GM12878 (cell line): ENCODE results near the gene BICRA. TPM values are rescaled to one million over a fixed set of nuclear protein-coding genes. Genes with fewer than 3 reads are reported as not detected.

Source experiments
- ATAC-seq: fragments of 200-7000 bp; cut with Tn5 transposase; 3 replicates; pipeline ENCODE4 v1.9.1; 2020; ENCODE audit warnings: mild to moderate bottlenecking, moderate library complexity
- BruUV-seq: library from RNA; stranded (reverse); fragments of 400-500 nt; replicated peaks from 2 replicates; lab custom pipeline; 2021; lab: Mats Ljungman, UMichigan
- CTCF ChIA-PET: fragments of 300-600 bp; sonication (Branson Sonifier 250); formaldehyde crosslinking; extraction: SDS; loops from one replicate; lab custom pipeline; 2021; ENCODE audit warnings: inconsistent platforms; lab: Yijun Ruan, JAX
- POLR2A ChIA-PET: fragments of 350-600 bp; formaldehyde crosslinking; extraction: SDS; loops from one replicate; lab custom pipeline; 2021; ENCODE audit warnings: inconsistent platforms; lab: Charles Lee
- RAD21 ChIA-PET: fragments of 300-600 bp; sonication (Branson Sonifier 250); formaldehyde crosslinking; loops from one replicate; lab custom pipeline; 2023; ENCODE audit warnings: antibody characterized with exemption; ENCODE audit not compliant: unreplicated experiment; lab: Charles Lee
- SMC1A ChIA-PET: fragments of 300-600 bp; sonication (Branson Sonifier 250); formaldehyde crosslinking; loops from one replicate; lab custom pipeline; 2023; ENCODE audit not compliant: unreplicated experiment, uncharacterized antibody; lab: Charles Lee
- DNase-seq: peaks from one replicate; pipeline ENCODE4 v3.0.0-alpha.2; 2011; ENCODE audit warnings: low read depth, low spot score
- FAIRE-seq: peaks from 3 replicates; lab custom pipeline; 2011; peaks lifted over from hg19 to GRCh38; lab: Jason Lieb, UNC
- H2AFZ ChIP-seq: 2 replicates; pipeline ENCODE4 v1.6.0; 2011; ENCODE audit warnings: low read depth, low read length, control low read depth; ENCODE audit not compliant: control insufficient read depth
- H3K27ac ChIP-seq: 2 replicates; pipeline ENCODE4 v1.5.1; 2011; ENCODE audit warnings: control low read depth; ENCODE audit not compliant: control insufficient read depth, insufficient read depth
- H3K27me3 ChIP-seq, 2 experiments: replicated peaks in 1 of 2; 2 replicates each; pipeline versions ENCODE4 v1.6.0 to v1.6.1; 2011; ENCODE audit warnings: low read length in 1 of 2; ENCODE audit not compliant: control insufficient read depth in 2 of 2, insufficient read depth in 2 of 2
- H3K36me3 ChIP-seq, 2 experiments: 2 replicates each; pipeline ENCODE4 v1.5.1; 2011; ENCODE audit warnings: low read length in 1 of 2; ENCODE audit not compliant: control insufficient read depth in 2 of 2, insufficient read depth in 2 of 2
- H3K4me1 ChIP-seq: 2 replicates; pipeline ENCODE4 v1.6.1; 2011; ENCODE audit warnings: mild to moderate bottlenecking, low read length, moderate library complexity, mixed read lengths; ENCODE audit not compliant: control insufficient read depth, insufficient read depth
- H3K4me2 ChIP-seq: 2 replicates; pipeline ENCODE4 v1.6.0; 2011; ENCODE audit warnings: control low read depth; ENCODE audit not compliant: control insufficient read depth, insufficient read depth
- H3K4me3 ChIP-seq: fragments of 200-600 bp; sonication (generic); 2 replicates; pipeline ENCODE4 v1.5.1; 2016
- H3K79me2 ChIP-seq: 2 replicates; pipeline ENCODE4 v1.6.0; 2011; ENCODE audit warnings: low read length; ENCODE audit not compliant: control insufficient read depth, insufficient read depth
- H3K9ac ChIP-seq: 2 replicates; pipeline ENCODE4 v1.8.0; 2011; ENCODE audit warnings: low read length, control low read depth, mixed read lengths; ENCODE audit not compliant: control insufficient read depth, insufficient read depth
- H3K9me3 ChIP-seq: replicated peaks from 3 replicates; pipeline ENCODE4 v1.5.1; 2011; ENCODE audit warnings: mild to moderate bottlenecking, low read length; ENCODE audit not compliant: control insufficient read depth, insufficient read depth
- H4K20me1 ChIP-seq: 2 replicates; pipeline ENCODE4 v1.6.0; 2011; ENCODE audit not compliant: control insufficient read depth, insufficient read depth
- BHLHE40 ChIP-seq, 2 experiments: fragments of 450-650 bp in 1 of 2; IDR thresholded peaks; 2 replicates each; pipeline ENCODE4 v1.6.1; 2011 to 2017; ENCODE audit warnings: low read depth in 2 of 2, borderline replicate concordance in 1 of 2, improper control_type of control experiment in 1 of 2, low read length in 1 of 2, mild to moderate bottlenecking in 1 of 2
- HCFC1 ChIP-seq: fragments of 150-350 bp; IDR thresholded peaks from 2 replicates; pipeline ENCODE4 v1.6.1; 2014; ENCODE audit warnings: low read length
- KDM1A ChIP-seq: fragments of 200-600 bp; sonication (generic); IDR thresholded peaks from 2 replicates; pipeline ENCODE4 v1.6.1; 2016; ENCODE audit warnings: borderline replicate concordance
- KLF5 ChIP-seq: fragments of 450-650 bp; IDR thresholded peaks from 2 replicates; pipeline ENCODE4 v1.6.1; 2014; ENCODE audit warnings: mild to moderate bottlenecking; ENCODE audit not compliant: partially characterized antibody
- RB1 ChIP-seq: fragments of 450-650 bp; formaldehyde crosslinking; IDR thresholded peaks from 2 replicates; pipeline ENCODE4 v1.6.1; 2017; ENCODE audit warnings: mild to moderate bottlenecking, borderline replicate concordance
- ZBTB11 ChIP-seq: fragments of 450-650 bp; formaldehyde crosslinking; IDR thresholded peaks from 2 replicates; pipeline ENCODE4 v1.5.0; 2022; ENCODE audit warnings: mild to moderate bottlenecking, missing genetic modification characterization
- ZNF592 ChIP-seq: fragments of 450-650 bp; IDR thresholded peaks from 2 replicates; pipeline ENCODE4 v1.6.1; 2017; ENCODE audit warnings: mild to moderate bottlenecking, moderate library complexity
- WGBS: methylation state at CpG from one replicate; pipeline ENCODE4 v1.1.6; 2016; ENCODE audit warnings: low lambda C conversion rate; ENCODE audit not compliant: insufficient replicate concordance, insufficient coverage; ENCODE audit errors: missing lambda C conversion rate; 5-methylcytosine and 5-hydroxymethylcytosine counted together
- in situ Hi-C: fragments of 300-500 bp; cut with MboI; formaldehyde crosslinking; loops from 9 replicates; pipeline ENCODE4 v1.14.3; 2018; ENCODE audit warnings: mixed read lengths
- intact Hi-C: fragments of 100-400 bp; cut with micrococcal nuclease; formaldehyde crosslinking; loops from one replicate; pipeline ENCODE4 v1.14.2; 2022; ENCODE audit not compliant: unreplicated experiment
- polyA plus RNA-seq, 11 experiments: library from polyadenylated mRNA; depleted of rRNA in 4 of 11; unstranded in 6 of 11; stranded (reverse) in 5 of 11; fragments of >200 nt; fragmentation: Nextera tagmentation in 4 of 11; fragmentation: Illumina TruSeq in 1 of 11; extraction: Ambion mirVana in 4 of 11; extraction: Trizol in 1 of 11; gene quantifications; 1 replicate in 1 of 11; 2 replicates in 10 of 11; pipeline versions ENCODE4 v1.2.1 to v1.2.3, GENCODE V29; 2011 to 2016; ENCODE audit warnings: inconsistent platforms in 2 of 11, missing spikeins in 2 of 11, low read depth in 1 of 11
- total RNA-seq, 4 experiments: library from RNA; depleted of rRNA in 3 of 4; stranded (reverse); fragments of >200 nt in 3 of 4; fragmentation: Illumina TruSeq in 1 of 4; extraction: Trizol in 1 of 4; gene quantifications; 2 replicates each; pipeline versions ENCODE4 v1.2.1 to v1.2.3, GENCODE V29; 2013 to 2021
- TF ChIP-seq, protein P1 (sequence below): fragments of 450-650 bp; IDR thresholded peaks from 2 replicates; pipeline ENCODE4 v1.6.1; 2016; ENCODE audit warnings: mild to moderate bottlenecking, moderate library complexity, borderline replicate concordance
- TF ChIP-seq, protein P2 (sequence below): fragments of 450-650 bp; IDR thresholded peaks from 2 replicates; pipeline ENCODE4 v1.6.1; 2018; ENCODE audit warnings: borderline replicate concordance, mild to moderate bottlenecking; ENCODE audit not compliant: partially characterized antibody

BICRA gene
- total and polyA plus RNA-seq, 10 of the 15 experiments (the other 5 are each of a cell fraction or from before 2014, with no cell fraction given), result 0.11 to 15.3 (median 1.3) TPM

- BruUV-seq, result no TSS peak
- ChIA-PET CTCF (no interaction called here), POLR2A (no interaction called here), SMC1A (no interaction called here), RAD21 (no interaction called here)
- Histone ChIP-seq H3K4me2 (no peak overlapping the region), H4K20me1 (no peaks in the 10 kb centered on the region), H3K9me3 (no peaks in the 10 kb centered on the region; the same call in 2 of the 3 replicates), H3K4me1 (no peaks in the 10 kb centered on the region), H3K79me2 (no peaks in the 10 kb centered on the region), H3K36me3 (no peaks in the 10 kb centered on the region), H3K9ac (no peak overlapping the region), H3K27ac (no peak overlapping the region), H3K4me3 (no peak overlapping the region), H2AFZ (no peak overlapping the region), H3K27me3 (0 out of 4 replicates have a peak, but pooled peaks cover 0 to 2% of the 10 kb centered on the region in 2 experiments)
- in situ Hi-C loops (no loop called here), intact Hi-C loops (no loop called here)
- DNase-seq (no peak), ATAC-seq (no peak), FAIRE-seq (no peak)
- WGBS, result 66% methylated on average over 8 of the region's 8 CpGs
- TF ChIP-seq, protein P1, sequence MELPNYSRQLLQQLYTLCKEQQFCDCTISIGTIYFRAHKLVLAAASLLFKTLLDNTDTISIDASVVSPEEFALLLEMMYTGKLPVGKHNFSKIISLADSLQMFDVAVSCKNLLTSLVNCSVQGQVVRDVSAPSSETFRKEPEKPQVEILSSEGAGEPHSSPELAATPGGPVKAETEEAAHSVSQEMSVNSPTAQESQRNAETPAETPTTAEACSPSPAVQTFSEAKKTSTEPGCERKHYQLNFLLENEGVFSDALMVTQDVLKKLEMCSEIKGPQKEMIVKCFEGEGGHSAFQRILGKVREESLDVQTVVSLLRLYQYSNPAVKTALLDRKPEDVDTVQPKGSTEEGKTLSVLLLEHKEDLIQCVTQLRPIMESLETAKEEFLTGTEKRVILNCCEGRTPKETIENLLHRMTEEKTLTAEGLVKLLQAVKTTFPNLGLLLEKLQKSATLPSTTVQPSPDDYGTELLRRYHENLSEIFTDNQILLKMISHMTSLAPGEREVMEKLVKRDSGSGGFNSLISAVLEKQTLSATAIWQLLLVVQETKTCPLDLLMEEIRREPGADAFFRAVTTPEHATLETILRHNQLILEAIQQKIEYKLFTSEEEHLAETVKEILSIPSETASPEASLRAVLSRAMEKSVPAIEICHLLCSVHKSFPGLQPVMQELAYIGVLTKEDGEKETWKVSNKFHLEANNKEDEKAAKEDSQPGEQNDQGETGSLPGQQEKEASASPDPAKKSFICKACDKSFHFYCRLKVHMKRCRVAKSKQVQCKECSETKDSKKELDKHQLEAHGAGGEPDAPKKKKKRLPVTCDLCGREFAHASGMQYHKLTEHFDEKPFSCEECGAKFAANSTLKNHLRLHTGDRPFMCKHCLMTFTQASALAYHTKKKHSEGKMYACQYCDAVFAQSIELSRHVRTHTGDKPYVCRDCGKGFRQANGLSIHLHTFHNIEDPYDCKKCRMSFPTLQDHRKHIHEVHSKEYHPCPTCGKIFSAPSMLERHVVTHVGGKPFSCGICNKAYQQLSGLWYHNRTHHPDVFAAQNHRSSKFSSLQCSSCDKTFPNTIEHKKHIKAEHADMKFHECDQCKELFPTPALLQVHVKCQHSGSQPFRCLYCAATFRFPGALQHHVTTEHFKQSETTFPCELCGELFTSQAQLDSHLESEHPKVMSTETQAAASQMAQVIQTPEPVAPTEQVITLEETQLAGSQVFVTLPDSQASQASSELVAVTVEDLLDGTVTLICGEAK, result no peak
- TF ChIP-seq RB1 (no peak), BHLHE40 (IDR thresholded peaks at IDR 0.05; ENCODE audit: borderline replicate concordance in 1 of 2, low read depth in 2 of 2, low read length in 1 of 2) (no peak), HCFC1 (no peak), KLF5 (no peak), KDM1A (no peak), ZBTB11 (no peak), ZNF592 (no peak)
- TF ChIP-seq, protein P2, sequence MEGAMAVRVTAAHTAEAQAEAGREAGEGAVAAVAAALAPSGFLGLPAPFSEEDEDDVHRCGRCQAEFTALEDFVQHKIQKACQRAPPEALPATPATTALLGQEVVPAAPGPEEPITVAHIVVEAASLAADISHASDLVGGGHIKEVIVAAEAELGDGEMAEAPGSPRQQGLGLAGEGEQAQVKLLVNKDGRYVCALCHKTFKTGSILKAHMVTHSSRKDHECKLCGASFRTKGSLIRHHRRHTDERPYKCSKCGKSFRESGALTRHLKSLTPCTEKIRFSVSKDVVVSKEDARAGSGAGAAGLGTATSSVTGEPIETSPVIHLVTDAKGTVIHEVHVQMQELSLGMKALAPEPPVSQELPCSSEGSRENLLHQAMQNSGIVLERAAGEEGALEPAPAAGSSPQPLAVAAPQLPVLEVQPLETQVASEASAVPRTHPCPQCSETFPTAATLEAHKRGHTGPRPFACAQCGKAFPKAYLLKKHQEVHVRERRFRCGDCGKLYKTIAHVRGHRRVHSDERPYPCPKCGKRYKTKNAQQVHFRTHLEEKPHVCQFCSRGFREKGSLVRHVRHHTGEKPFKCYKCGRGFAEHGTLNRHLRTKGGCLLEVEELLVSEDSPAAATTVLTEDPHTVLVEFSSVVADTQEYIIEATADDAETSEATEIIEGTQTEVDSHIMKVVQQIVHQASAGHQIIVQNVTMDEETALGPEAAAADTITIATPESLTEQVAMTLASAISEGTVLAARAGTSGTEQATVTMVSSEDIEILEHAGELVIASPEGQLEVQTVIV, result no peak
Measured at GRCh38 chr19:47730521-47730889, 121.6 kb downstream of the BICRA start.
